SK-N-SH (cell line): ENCODE data around the gene STON1. TPM values are rescaled to one million over a fixed set of nuclear protein-coding genes. Genes with fewer than 3 reads are reported as not detected.

Experiments
- CTCF ChIA-PET: fragments of 300-600, 350-600 bp; formaldehyde crosslinking; extraction: SDS; loops from one replicate; lab custom pipeline; 2021; lab: Yijun Ruan, JAX
- POLR2A ChIA-PET: fragments of 350-600 bp; sonication (Branson Sonifier 250); formaldehyde crosslinking; extraction: SDS; loops from one replicate; lab custom pipeline; 2020; ENCODE audit warnings: antibody characterized with exemption, inconsistent platforms; lab: Yijun Ruan, JAX
- DNase-seq: peaks from one replicate; pipeline ENCODE4 v3.0.0; 2012
- H2AFZ ChIP-seq: fragments of 200-600 bp; sonication (generic); 2 replicates; pipeline ENCODE4 v1.8.1; 2016; ENCODE audit warnings: antibody characterized with exemption, mild to moderate bottlenecking, low read depth
- H3F3A ChIP-seq: fragments of 200-600 bp; sonication (generic); replicated peaks from 2 replicates; pipeline ENCODE3; 2016; ENCODE audit warnings: antibody characterized with exemption, mild to moderate bottlenecking; ENCODE audit not compliant: insufficient read depth
- H3K27ac ChIP-seq, 2 experiments: fragments of 200-500 bp in 1 of 2; fragments of 200-600 bp in 1 of 2; sonication (Bioruptor generic) in 1 of 2; sonication (generic), shearing (Covaris generic) in 1 of 2; 2 replicates each; pipeline versions ENCODE4 v1.5.1 to v1.6.1; 2014 to 2016; ENCODE audit warnings: low read depth in 2 of 2, inconsistent platforms in 1 of 2, low read length in 1 of 2, mild to moderate bottlenecking in 1 of 2, mixed read lengths in 1 of 2
- H3K27me3 ChIP-seq: fragments of 200-600 bp; sonication (generic), shearing (Covaris generic); 2 replicates; pipeline ENCODE4 v1.6.1; 2016; ENCODE audit warnings: mixed run types; ENCODE audit not compliant: insufficient read depth
- H3K36me3 ChIP-seq, 2 experiments: fragments of 200-500 bp in 1 of 2; fragments of 200-600 bp in 1 of 2; sonication (Bioruptor generic) in 1 of 2; sonication (generic) in 1 of 2; replicated peaks in 1 of 2; 2 replicates each; pipeline versions ENCODE3 to v1.5.1; 2014 to 2016; ENCODE audit warnings: low read length in 1 of 2, mild to moderate bottlenecking in 1 of 2; ENCODE audit not compliant: insufficient read depth in 2 of 2, control insufficient read depth in 1 of 2
- H3K4me1 ChIP-seq, 2 experiments: fragments of 200-500 bp in 1 of 2; fragments of 200-600 bp in 1 of 2; sonication (Bioruptor generic) in 1 of 2; sonication (generic), shearing (Covaris generic) in 1 of 2; 2 replicates each; pipeline versions ENCODE4 v1.5.1 to v1.6.1; 2014 to 2016; ENCODE audit warnings: low read depth in 1 of 2, low read length in 1 of 2, mixed run types in 1 of 2; ENCODE audit not compliant: insufficient read depth in 2 of 2, control insufficient read depth in 1 of 2
- H3K4me2 ChIP-seq: fragments of 200-600 bp; sonication (generic), shearing (Covaris generic); 2 replicates; pipeline ENCODE4 v1.6.1; 2017; ENCODE audit warnings: mixed run types
- H3K4me3 ChIP-seq, 2 experiments: fragments of 200-500 bp in 1 of 2; fragments of 200-600 bp in 1 of 2; sonication (Bioruptor generic) in 1 of 2; sonication (generic), shearing (Covaris generic) in 1 of 2; 2 replicates each; pipeline versions ENCODE4 v1.5.1 to v1.8.1; 2014 to 2016; ENCODE audit warnings: low read depth in 2 of 2, inconsistent platforms in 1 of 2, low read length in 1 of 2, mild to moderate bottlenecking in 1 of 2, mixed read lengths in 1 of 2, moderate library complexity in 1 of 2
- H3K79me2 ChIP-seq: fragments of 200-600 bp; sonication (generic); 2 replicates; pipeline ENCODE4 v1.8.1; 2017; ENCODE audit warnings: mild to moderate bottlenecking; ENCODE audit not compliant: insufficient read depth
- H3K9ac ChIP-seq: fragments of 200-600 bp; sonication (generic); 2 replicates; pipeline ENCODE4 v1.6.1; 2017; ENCODE audit warnings: mixed run types
- H3K9me2 ChIP-seq: fragments of 200-600 bp; sonication (generic); 2 replicates; pipeline ENCODE4 v1.6.1; 2017; ENCODE audit warnings: mixed run types
- H3K9me3 ChIP-seq: fragments of 200-600 bp; sonication (generic); 2 replicates; pipeline ENCODE4 v1.6.1; 2017; ENCODE audit warnings: mixed run types, mild to moderate bottlenecking, moderate library complexity
- H4K20me1 ChIP-seq: fragments of 200-600 bp; sonication (generic); 2 replicates; pipeline ENCODE4 v1.6.1; 2017; ENCODE audit warnings: mild to moderate bottlenecking, mixed run types; ENCODE audit not compliant: insufficient read depth
- CHD2 ChIP-seq: fragments of 150-350 bp; IDR thresholded peaks from 2 replicates; pipeline ENCODE4 v1.6.1; 2018; ENCODE audit warnings: low read length; ENCODE audit not compliant: partially characterized antibody
- CTCF ChIP-seq: fragments of 200-600 bp; sonication (generic); IDR thresholded peaks from 2 replicates; pipeline ENCODE4 v1.6.1; 2017; ENCODE audit warnings: antibody characterized with exemption, mild to moderate bottlenecking, moderate library complexity
- ELF1 ChIP-seq: IDR thresholded peaks from 2 replicates; pipeline ENCODE4 v1.4.0; 2012
- EP300 ChIP-seq, 2 experiments: IDR thresholded peaks; 2 replicates each; pipeline versions ENCODE4 v1.4.0 to v1.6.1; 2012; ENCODE audit warnings: borderline replicate concordance in 1 of 2, low read depth in 1 of 2, low read length in 1 of 2
- EZH2phosphoT487 ChIP-seq: fragments of 200-600 bp; sonication (generic); IDR thresholded peaks from 2 replicates; pipeline ENCODE4 v1.6.1; 2017; ENCODE audit warnings: low read depth, mixed run types, mild to moderate bottlenecking, antibody characterized with exemption, moderate library complexity, borderline replicate concordance
- FOSL2 ChIP-seq: IDR thresholded peaks from 2 replicates; pipeline ENCODE4 v1.4.0; 2012; ENCODE audit warnings: low read depth, mild to moderate bottlenecking, moderate library complexity, borderline replicate concordance
- FOXJ3 ChIP-seq: sonication (generic); formaldehyde crosslinking; IDR thresholded peaks from 2 replicates; pipeline ENCODE4 v1.5.1; 2020; ENCODE audit warnings: mild to moderate bottlenecking, missing genetic modification reagents
- FOXM1 ChIP-seq: IDR thresholded peaks from 2 replicates; pipeline ENCODE4 v1.4.0; 2012; ENCODE audit warnings: low read depth, mild to moderate bottlenecking
- GABPA ChIP-seq: IDR thresholded peaks from 2 replicates; pipeline ENCODE4 v1.4.0; 2012; ENCODE audit warnings: low read depth, mild to moderate bottlenecking
- JUND ChIP-seq: IDR thresholded peaks from 2 replicates; pipeline ENCODE4 v1.4.0; 2012
- MAX ChIP-seq: IDR thresholded peaks from 2 replicates; pipeline ENCODE4 v1.4.0; 2012; ENCODE audit warnings: low read depth
- MXI1 ChIP-seq: IDR thresholded peaks from 2 replicates; pipeline ENCODE4 v1.6.1; 2012; ENCODE audit warnings: mild to moderate bottlenecking, low read depth, low read length, improper control_type of control experiment
- NFIC ChIP-seq: IDR thresholded peaks from 2 replicates; pipeline ENCODE4 v1.4.0; 2012; ENCODE audit warnings: borderline replicate concordance
- NRF1 ChIP-seq: IDR thresholded peaks from 2 replicates; pipeline ENCODE4 v1.6.1; 2012; ENCODE audit warnings: low read depth, mild to moderate bottlenecking, low read length
- PBX3 ChIP-seq: IDR thresholded peaks from 2 replicates; pipeline ENCODE4; 2012
- RAD21 ChIP-seq: IDR thresholded peaks from 2 replicates; pipeline ENCODE4 v1.6.1; 2012; ENCODE audit warnings: mild to moderate bottlenecking, low read length
- RFX5 ChIP-seq: IDR thresholded peaks from 2 replicates; pipeline ENCODE4 v1.6.1; 2012; ENCODE audit warnings: mild to moderate bottlenecking, improper control_type of control experiment, low read length
- RXRA ChIP-seq: IDR thresholded peaks from 2 replicates; pipeline ENCODE4 v1.4.0; 2012; ENCODE audit warnings: low read depth, mild to moderate bottlenecking, borderline replicate concordance
- SMC3 ChIP-seq: IDR thresholded peaks from 2 replicates; pipeline ENCODE4 v1.6.1; 2012; ENCODE audit warnings: low read depth, low read length, improper control_type of control experiment
- TAF1 ChIP-seq: IDR thresholded peaks from 2 replicates; pipeline ENCODE4 v1.6.1; 2012; ENCODE audit warnings: low read depth, mild to moderate bottlenecking, low read length, moderate library complexity, borderline replicate concordance
- TCF12 ChIP-seq: IDR thresholded peaks from 2 replicates; pipeline ENCODE4 v1.4.0; 2012
- TEAD4 ChIP-seq: IDR thresholded peaks from 2 replicates; pipeline ENCODE4 v1.4.0; 2012; ENCODE audit warnings: mild to moderate bottlenecking, borderline replicate concordance; ENCODE audit not compliant: insufficient read depth
- USF1 ChIP-seq: IDR thresholded peaks from 2 replicates; pipeline ENCODE4 v1.4.0; 2012; ENCODE audit warnings: low read depth, borderline replicate concordance
- USF2 ChIP-seq: fragments of 150-350 bp; IDR thresholded peaks from 2 replicates; pipeline ENCODE4 v1.6.1; 2017; ENCODE audit warnings: antibody characterized with exemption, low read length, low read depth, borderline replicate concordance
- YY1 ChIP-seq: IDR thresholded peaks from 2 replicates; pipeline ENCODE4 v1.4.0; 2012; ENCODE audit warnings: low read depth, mild to moderate bottlenecking
- WGBS: methylation state at CpG from one replicate; pipeline ENCODE4 v1.1.6; 2017; ENCODE audit warnings: low lambda C conversion rate; 5-methylcytosine and 5-hydroxymethylcytosine counted together
- polyA plus RNA-seq, 3 experiments: library from polyadenylated mRNA; depleted of rRNA; stranded (reverse); fragments of >200 nt; gene quantifications; 2 replicates each; pipeline ENCODE4 v1.2.3, GENCODE V29; 2012

STON1 gene
- polyA plus RNA-seq, 1 of the 3 experiments (the other 2 are of a cell fraction): 4.2 TPM

- TF ChIP-seq FOXM1 (no peak), USF1 (no peak), GABPA (no peak), YY1 (no peak), RXRA (no peak), JUND (no peak), CTCF (peak; percentile 93), SMC3 (peak; percentile 73), CHD2 (no peak), MAX (no peak), RAD21 (peak; percentile 89), FOSL2 (no peak), NFIC (no peak), USF2 (no peak), FOXJ3 (CRISPR knock-in tag) (no peak), TCF12 (no peak), EZH2phosphoT487 (no peak)
Observed at GRCh38 chr2:48589170-48589767, 59.3 kb downstream of the STON1 start (continued).

GRCh38 chr2:48590017-48590416 lies 60.1 kb downstream of the STON1 start:
- no peaks in the 10 kb centered on the region for H3F3A ChIP-seq
- H3K9me2 ChIP-seq: no peaks in the 10 kb centered on the region
- no peaks in the 10 kb centered on the region for H3K9me3 ChIP-seq
- no peaks in the 10 kb centered on the region for H4K20me1 ChIP-seq
- no peaks in the 10 kb centered on the region for H3K4me1 ChIP-seq
- H2AFZ ChIP-seq: no peak overlapping the region
- ChIA-PET POLR2A (interaction anchor here (0.6 kb wide), 1 partner anchor 382 kb away, joined by 3 read pairs; no protein-coding TSS in a partner anchor), CTCF (interaction anchor here (0.7 to 1.6 kb wide), 5 partner anchors 9 to 119 kb away, joined by 3 to 6 read pairs (median 3); no protein-coding TSS in a partner anchor)
- WGBS: 70% methylated on average over 1 of the region's 1 CpG
- no peak overlapping the region for H3K9ac ChIP-seq
- H3K27me3 ChIP-seq: no peaks in the 10 kb centered on the region
- H3K27ac ChIP-seq: no peak overlapping the region
- no peak for TF ChIP-seq PBX3
- no peak for TF ChIP-seq TEAD4
- no peak for TF ChIP-seq FOSL2
- no peak for TF ChIP-seq MXI1
- TF ChIP-seq EP300 (IDR thresholded peaks at IDR 0.05; ENCODE audit: borderline replicate concordance in 1 of 2, low read depth in 1 of 2, low read length in 1 of 2): no peak
- TF ChIP-seq FOXM1: no peak
- no peak for TF ChIP-seq USF2
- no peak for TF ChIP-seq NRF1
- TF ChIP-seq RAD21: no peak
- TF ChIP-seq ELF1: no peak
- TF ChIP-seq TAF1: no peak
- TF ChIP-seq RFX5: no peak
- H3K36me3 ChIP-seq: no peaks in the 10 kb centered on the region
- no peak overlapping the region for H3K4me2 ChIP-seq
- DNase-seq: no peak
- H3K79me2 ChIP-seq: no peaks in the 10 kb centered on the region
- H3K4me3 ChIP-seq: no peak overlapping the region
